Suprapubic skin (tissue), 4 donors: ENCODE measurements around the gene LRP8.

Source experiments
- POLR2A ChIP-seq, 2 donors: fragments of 450-650 bp; IDR thresholded peaks; one replicate each; pipeline ENCODE4 v1.6.1; 2017; ENCODE audit warnings: antibody characterized with exemption in 2 of 2, mild to moderate bottlenecking in 2 of 2, moderate library complexity in 2 of 2
- POLR2AphosphoS5 ChIP-seq, 3 donors: sonication (generic); formaldehyde crosslinking; IDR thresholded peaks; one replicate each; pipeline ENCODE4 v1.6.1; 2017; ENCODE audit warnings: antibody characterized with exemption in 3 of 3
- TF ChIP-seq, protein P1 (sequence below), 2 donors: fragments of 200-600 bp in 1 of 2; fragments of 450-650 bp in 1 of 2; sonication (generic) in 1 of 2; IDR thresholded peaks; one replicate each; pipeline ENCODE4 v1.5.1; 2016 to 2019; ENCODE audit warnings: antibody characterized with exemption in 2 of 2, mild to moderate bottlenecking in 1 of 2, moderate library complexity in 1 of 2

- TF ChIP-seq, protein P1, sequence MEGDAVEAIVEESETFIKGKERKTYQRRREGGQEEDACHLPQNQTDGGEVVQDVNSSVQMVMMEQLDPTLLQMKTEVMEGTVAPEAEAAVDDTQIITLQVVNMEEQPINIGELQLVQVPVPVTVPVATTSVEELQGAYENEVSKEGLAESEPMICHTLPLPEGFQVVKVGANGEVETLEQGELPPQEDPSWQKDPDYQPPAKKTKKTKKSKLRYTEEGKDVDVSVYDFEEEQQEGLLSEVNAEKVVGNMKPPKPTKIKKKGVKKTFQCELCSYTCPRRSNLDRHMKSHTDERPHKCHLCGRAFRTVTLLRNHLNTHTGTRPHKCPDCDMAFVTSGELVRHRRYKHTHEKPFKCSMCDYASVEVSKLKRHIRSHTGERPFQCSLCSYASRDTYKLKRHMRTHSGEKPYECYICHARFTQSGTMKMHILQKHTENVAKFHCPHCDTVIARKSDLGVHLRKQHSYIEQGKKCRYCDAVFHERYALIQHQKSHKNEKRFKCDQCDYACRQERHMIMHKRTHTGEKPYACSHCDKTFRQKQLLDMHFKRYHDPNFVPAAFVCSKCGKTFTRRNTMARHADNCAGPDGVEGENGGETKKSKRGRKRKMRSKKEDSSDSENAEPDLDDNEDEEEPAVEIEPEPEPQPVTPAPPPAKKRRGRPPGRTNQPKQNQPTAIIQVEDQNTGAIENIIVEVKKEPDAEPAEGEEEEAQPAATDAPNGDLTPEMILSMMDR (IDR thresholded peaks at IDR 0.05): no peak
- no peak for TF ChIP-seq POLR2A (IDR thresholded peaks at IDR 0.05)
- no peak for TF ChIP-seq POLR2AphosphoS5 (IDR thresholded peaks at IDR 0.05)
Measured at GRCh38 chr1:53237638-53238037, 90.2 kb downstream of the LRP8 start.
